HepG2 (cell line): Measurements from ENCODE around the gene LCK.

Source experiments
- DPF2 ChIP-seq: sonication (generic); formaldehyde crosslinking; IDR thresholded peaks from 2 replicates; pipeline ENCODE4 v1.4.0; 2020; ENCODE audit warnings: mild to moderate bottlenecking, low read depth, missing genetic modification reagents, borderline replicate concordance
- MNT ChIP-seq: fragments of 450-650 bp; IDR thresholded peaks from 2 replicates; pipeline ENCODE4 v1.6.1; 2016
- NFATC3 ChIP-seq: sonication (generic); formaldehyde crosslinking; IDR thresholded peaks from 2 replicates; pipeline ENCODE4 v1.5.1; 2020; ENCODE audit warnings: mild to moderate bottlenecking, missing genetic modification reagents
- NFYB ChIP-seq: sonication (generic); formaldehyde crosslinking; IDR thresholded peaks from 2 replicates; pipeline ENCODE4 v1.4.0; 2020; ENCODE audit warnings: missing genetic modification reagents
- PHB2 ChIP-seq: fragments of 450-650 bp; IDR thresholded peaks from 2 replicates; pipeline ENCODE4 v1.6.1; 2018; ENCODE audit not compliant: partially characterized antibody
- POLR2A ChIP-seq, 2 experiments: IDR thresholded peaks; 2 replicates each; pipeline ENCODE4 v1.6.1; 2011; ENCODE audit warnings: low read depth in 2 of 2, low read length in 2 of 2, mild to moderate bottlenecking in 1 of 2, moderate library complexity in 1 of 2; ENCODE audit not compliant: insufficient read depth in 1 of 2
- RAD21 ChIP-seq: fragments of 450-650 bp; formaldehyde crosslinking; IDR thresholded peaks from 2 replicates; pipeline ENCODE4 v1.5.0; 2020; ENCODE audit warnings: mild to moderate bottlenecking
- SNRNP70 ChIP-seq: fragments of 200-400 bp; formaldehyde crosslinking; IDR thresholded peaks from 2 replicates; pipeline ENCODE4 v1.6.1; 2017; ENCODE audit warnings: mild to moderate bottlenecking, low read depth, low read length, moderate library complexity
- ZNF142 ChIP-seq: sonication (generic); formaldehyde crosslinking; IDR thresholded peaks from 2 replicates; pipeline ENCODE4 v1.4.0; 2020; ENCODE audit warnings: missing genetic modification reagents
- ZNF253 ChIP-seq: sonication (generic); formaldehyde crosslinking; IDR thresholded peaks from 2 replicates; pipeline ENCODE4 v1.8.0; 2022; ENCODE audit warnings: mild to moderate bottlenecking, missing genetic modification reagents, borderline replicate concordance
- ZNF691 ChIP-seq: sonication (generic); formaldehyde crosslinking; IDR thresholded peaks from 2 replicates; pipeline ENCODE4 v1.4.0; 2020; ENCODE audit warnings: missing genetic modification reagents, low read depth, mild to moderate bottlenecking, borderline replicate concordance

- TF ChIP-seq NFATC3 (CRISPR knock-in tag): no peak
- no peak for TF ChIP-seq MNT
- no peak for TF ChIP-seq ZNF691 (CRISPR knock-in tag)
- TF ChIP-seq DPF2 (CRISPR knock-in tag): no peak
- no peak for TF ChIP-seq SNRNP70
- no peak for TF ChIP-seq ZNF253
- no peak for TF ChIP-seq PHB2
- no peak for TF ChIP-seq POLR2A (IDR thresholded peaks at IDR 0.05; ENCODE audit: insufficient read depth in 1 of 2, low read depth in 2 of 2, low read length in 2 of 2)
- no peak for TF ChIP-seq NFYB (CRISPR knock-in tag)
- no peak for TF ChIP-seq ZNF142 (CRISPR knock-in tag)
- TF ChIP-seq RAD21: no peak
Observed at GRCh38 chr1:32305310-32305709, 54.2 kb downstream of the LCK start.
